ENCODE data around the gene NSD2. TPM values are rescaled to one million over a fixed set of nuclear protein-coding genes. Genes with fewer than 3 reads are reported as not detected.

NSD2 gene
- total and polyA plus RNA-seq, 4 donors: 5.1 to 71.5 (median 11.6) TPM

GRCh38 chr4:1904042-1904441, 32.8 kb downstream of the NSD2 start:
- DNase-seq (ENCODE audit: low spot score): no peak
- Histone ChIP-seq H3K36me3 (ENCODE audit: control insufficient read depth in 4 of 4, insufficient read depth in 3 of 4, low read depth in 1 of 4, low read length in 3 of 4) (peaks cover 0 to 26% (median 8%) of the 10 kb centered on the region in 4 donors), H3K27ac (ENCODE audit: low read depth in 1 of 2, low read length in 2 of 2) (no peak overlapping the region), H3K9ac (ENCODE audit: low read depth in 1 of 2, low read length in 2 of 2) (no peak overlapping the region), H3K27me3 (ENCODE audit: control insufficient read depth in 4 of 4, insufficient read depth in 4 of 4, low read length in 3 of 4) (no peaks in the 10 kb centered on the region), H3K4me1 (ENCODE audit: control insufficient read depth in 4 of 4, insufficient read depth in 4 of 4, low read length in 3 of 4) (no peaks in the 10 kb centered on the region), H3K4me3 (ENCODE audit: low read depth in 1 of 3, low read length in 3 of 3) (no peak overlapping the region), H3K9me3 (ENCODE audit: control insufficient read depth in 4 of 4, low read length in 3 of 4) (no peaks in the 10 kb centered on the region)
- WGBS: 77% methylated on average over 3 of the region's 3 CpGs
- TF ChIP-seq, protein P1, sequence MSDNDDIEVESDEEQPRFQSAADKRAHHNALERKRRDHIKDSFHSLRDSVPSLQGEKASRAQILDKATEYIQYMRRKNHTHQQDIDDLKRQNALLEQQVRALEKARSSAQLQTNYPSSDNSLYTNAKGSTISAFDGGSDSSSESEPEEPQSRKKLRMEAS (IDR thresholded peaks at IDR 0.05): no peak
- TF ChIP-seq, protein P2, sequence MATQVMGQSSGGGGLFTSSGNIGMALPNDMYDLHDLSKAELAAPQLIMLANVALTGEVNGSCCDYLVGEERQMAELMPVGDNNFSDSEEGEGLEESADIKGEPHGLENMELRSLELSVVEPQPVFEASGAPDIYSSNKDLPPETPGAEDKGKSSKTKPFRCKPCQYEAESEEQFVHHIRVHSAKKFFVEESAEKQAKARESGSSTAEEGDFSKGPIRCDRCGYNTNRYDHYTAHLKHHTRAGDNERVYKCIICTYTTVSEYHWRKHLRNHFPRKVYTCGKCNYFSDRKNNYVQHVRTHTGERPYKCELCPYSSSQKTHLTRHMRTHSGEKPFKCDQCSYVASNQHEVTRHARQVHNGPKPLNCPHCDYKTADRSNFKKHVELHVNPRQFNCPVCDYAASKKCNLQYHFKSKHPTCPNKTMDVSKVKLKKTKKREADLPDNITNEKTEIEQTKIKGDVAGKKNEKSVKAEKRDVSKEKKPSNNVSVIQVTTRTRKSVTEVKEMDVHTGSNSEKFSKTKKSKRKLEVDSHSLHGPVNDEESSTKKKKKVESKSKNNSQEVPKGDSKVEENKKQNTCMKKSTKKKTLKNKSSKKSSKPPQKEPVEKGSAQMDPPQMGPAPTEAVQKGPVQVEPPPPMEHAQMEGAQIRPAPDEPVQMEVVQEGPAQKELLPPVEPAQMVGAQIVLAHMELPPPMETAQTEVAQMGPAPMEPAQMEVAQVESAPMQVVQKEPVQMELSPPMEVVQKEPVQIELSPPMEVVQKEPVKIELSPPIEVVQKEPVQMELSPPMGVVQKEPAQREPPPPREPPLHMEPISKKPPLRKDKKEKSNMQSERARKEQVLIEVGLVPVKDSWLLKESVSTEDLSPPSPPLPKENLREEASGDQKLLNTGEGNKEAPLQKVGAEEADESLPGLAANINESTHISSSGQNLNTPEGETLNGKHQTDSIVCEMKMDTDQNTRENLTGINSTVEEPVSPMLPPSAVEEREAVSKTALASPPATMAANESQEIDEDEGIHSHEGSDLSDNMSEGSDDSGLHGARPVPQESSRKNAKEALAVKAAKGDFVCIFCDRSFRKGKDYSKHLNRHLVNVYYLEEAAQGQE (IDR thresholded peaks at IDR 0.05): no peak
- TF ChIP-seq ATF3 (IDR thresholded peaks at IDR 0.05) (no peak), SP1 (IDR thresholded peaks at IDR 0.05) (no peak), HNF4A (conservative IDR thresholded peaks at IDR 0.05) (no peak), GABPA (IDR thresholded peaks at IDR 0.05 in 1 of 2, conservative IDR thresholded peaks at IDR 0.05 in 1 of 2) (no peak), ZBTB33 (IDR thresholded peaks at IDR 0.05) (no peak), EGR1 (IDR thresholded peaks at IDR 0.05; ENCODE audit: low read depth in 2 of 2) (no peak), TAF1 (conservative IDR thresholded peaks at IDR 0.05) (no peak), FOXA2 (IDR thresholded peaks at IDR 0.05) (no peak), RAD21 (IDR thresholded peaks at IDR 0.05) (no peak), FOXA1 (IDR thresholded peaks at IDR 0.05) (no peak)
- TF ChIP-seq, protein P3, sequence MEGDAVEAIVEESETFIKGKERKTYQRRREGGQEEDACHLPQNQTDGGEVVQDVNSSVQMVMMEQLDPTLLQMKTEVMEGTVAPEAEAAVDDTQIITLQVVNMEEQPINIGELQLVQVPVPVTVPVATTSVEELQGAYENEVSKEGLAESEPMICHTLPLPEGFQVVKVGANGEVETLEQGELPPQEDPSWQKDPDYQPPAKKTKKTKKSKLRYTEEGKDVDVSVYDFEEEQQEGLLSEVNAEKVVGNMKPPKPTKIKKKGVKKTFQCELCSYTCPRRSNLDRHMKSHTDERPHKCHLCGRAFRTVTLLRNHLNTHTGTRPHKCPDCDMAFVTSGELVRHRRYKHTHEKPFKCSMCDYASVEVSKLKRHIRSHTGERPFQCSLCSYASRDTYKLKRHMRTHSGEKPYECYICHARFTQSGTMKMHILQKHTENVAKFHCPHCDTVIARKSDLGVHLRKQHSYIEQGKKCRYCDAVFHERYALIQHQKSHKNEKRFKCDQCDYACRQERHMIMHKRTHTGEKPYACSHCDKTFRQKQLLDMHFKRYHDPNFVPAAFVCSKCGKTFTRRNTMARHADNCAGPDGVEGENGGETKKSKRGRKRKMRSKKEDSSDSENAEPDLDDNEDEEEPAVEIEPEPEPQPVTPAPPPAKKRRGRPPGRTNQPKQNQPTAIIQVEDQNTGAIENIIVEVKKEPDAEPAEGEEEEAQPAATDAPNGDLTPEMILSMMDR (IDR thresholded peaks at IDR 0.05; ENCODE audit: low read depth, low read length, missing input control): no peak

DNA sequence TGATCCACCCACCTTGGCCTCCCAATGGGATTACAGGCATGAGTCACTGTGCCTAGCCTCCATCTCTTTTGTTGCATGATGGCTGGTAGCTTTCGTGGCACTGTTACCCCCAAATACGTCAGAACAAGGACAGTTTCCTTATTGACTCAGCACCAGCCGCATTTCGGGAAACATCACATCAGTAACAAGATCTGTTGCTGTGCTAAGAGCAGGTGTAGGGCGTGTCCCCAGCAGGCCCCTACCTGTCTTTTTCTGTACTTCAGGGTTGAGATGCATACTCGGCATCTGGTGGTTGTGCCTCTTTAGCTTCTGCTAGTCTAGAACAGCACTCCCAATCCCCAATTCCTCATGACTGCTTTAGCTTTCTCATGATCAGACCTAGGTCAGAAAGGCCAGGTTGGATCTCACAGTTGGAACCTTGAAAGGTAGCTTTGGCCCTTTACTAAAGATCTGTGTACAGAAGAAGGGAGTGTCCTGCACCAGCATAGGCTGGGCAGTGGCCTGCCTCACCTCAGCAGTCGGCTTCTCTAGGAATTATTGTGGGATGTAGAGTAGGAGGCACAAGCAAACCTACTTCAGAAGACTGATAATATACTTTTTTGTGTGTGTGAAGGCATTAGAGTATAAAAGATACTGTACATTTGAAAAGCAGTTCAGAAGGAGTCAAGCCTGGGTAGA, 36.8 kb downstream of the NSD2 start:
- H3K36me3 ChIP-seq (ENCODE audit: control insufficient read depth in 4 of 4, insufficient read depth in 3 of 4, low read depth in 1 of 4, low read length in 3 of 4): peaks cover 0 to 14% (median 5%) of the 10 kb centered on the region in 4 donors
- H3K9ac ChIP-seq (ENCODE audit: low read depth in 1 of 2, low read length in 2 of 2): no peak overlapping the region
- 91% methylated on average over 7 of the region's 7 CpGs for WGBS

More for the DNA sequence above, 36.8 kb downstream of the NSD2 start:
- Histone ChIP-seq H3K27ac (ENCODE audit: low read depth in 1 of 2, low read length in 2 of 2) (no peak overlapping the region), H3K9me3 (ENCODE audit: control insufficient read depth in 4 of 4, low read length in 3 of 4) (no peaks in the 10 kb centered on the region), H3K27me3 (ENCODE audit: control insufficient read depth in 4 of 4, insufficient read depth in 4 of 4, low read length in 3 of 4) (no peaks in the 10 kb centered on the region), H3K4me1 (ENCODE audit: control insufficient read depth in 4 of 4, insufficient read depth in 4 of 4, low read length in 3 of 4) (no peaks in the 10 kb centered on the region), H3K4me3 (ENCODE audit: low read depth in 1 of 3, low read length in 3 of 3) (no peak overlapping the region)
- no peak for TF ChIP-seq NR2F2 (IDR thresholded peaks at IDR 0.05)
- TF ChIP-seq RXRA (IDR thresholded peaks at IDR 0.05): no peak
- no peak for TF ChIP-seq HNF4A (conservative IDR thresholded peaks at IDR 0.05)
- TF ChIP-seq, protein P2 (IDR thresholded peaks at IDR 0.05): no peak
- no peak for TF ChIP-seq EGR1 (IDR thresholded peaks at IDR 0.05; ENCODE audit: low read depth in 2 of 2)
- TF ChIP-seq GABPA (IDR thresholded peaks at IDR 0.05 in 1 of 2, conservative IDR thresholded peaks at IDR 0.05 in 1 of 2): no peak
- no peak for TF ChIP-seq JUND (IDR thresholded peaks at IDR 0.05)
- TF ChIP-seq RAD21 (IDR thresholded peaks at IDR 0.05): no peak
- TF ChIP-seq ZBTB33 (IDR thresholded peaks at IDR 0.05): no peak
- TF ChIP-seq ATF3 (IDR thresholded peaks at IDR 0.05): no peak
- TF ChIP-seq FOXA2 (IDR thresholded peaks at IDR 0.05): no peak
- DNase-seq (ENCODE audit: low spot score): no peak

Measured in liver (tissue), 9 donors.